ENCODE measurements around the gene DAPK2.

- TF ChIP-seq TAF1 (IDR thresholded peaks at IDR 0.05; ENCODE audit: low read depth) (no peak), FOXM1 (IDR thresholded peaks at IDR 0.05; ENCODE audit: borderline replicate concordance, low read depth) (no peak), YY1 (IDR thresholded peaks at IDR 0.05; ENCODE audit: low read depth) (no peak)
Measured at GRCh38 chr15:64044300-64045100, 1.8 kb downstream of the DAPK2 start.

All from Ishikawa (cell line).